GM12892 (cell line): ENCODE data around the gene TMEM121B.

ENCODE experiments used
- POLR2A ChIP-seq: IDR thresholded peaks from 2 replicates; pipeline ENCODE4 v1.6.1; 2011; ENCODE audit warnings: low read depth, low read length, control low read depth
- POLR2AphosphoS5 ChIP-seq: IDR thresholded peaks from 2 replicates; pipeline ENCODE4 v1.6.1; 2011; ENCODE audit warnings: low read depth, low read length, control low read depth
- TAF1 ChIP-seq: IDR thresholded peaks from 2 replicates; pipeline ENCODE4 v1.6.1; 2011; ENCODE audit warnings: low read depth, mild to moderate bottlenecking, control low read depth, low read length, borderline replicate concordance

- TF ChIP-seq POLR2AphosphoS5 (no peak), POLR2A (no peak), TAF1 (no peak)
Observed at GRCh38 chr22:17109113-17109865, 11.9 kb downstream of the TMEM121B start.
